LNCaP clone FGC (cell line): Measurements from ENCODE around the gene ADK.

Experiments
- DNase-seq: peaks from one replicate; pipeline ENCODE4 v3.0.0-alpha.2; 2011; ENCODE audit warnings: low read depth
- H3K4me3 ChIP-seq: 2 replicates; pipeline ENCODE4 v1.5.1; 2011; ENCODE audit warnings: mild to moderate bottlenecking, low read depth, low read length, control low read depth
- TF ChIP-seq, protein P1 (sequence below): IDR thresholded peaks from 2 replicates; pipeline ENCODE4 v1.5.1; 2012; ENCODE audit warnings: mild to moderate bottlenecking; ENCODE audit not compliant: control insufficient read depth, insufficient read depth; ENCODE audit errors: extremely low read depth

The ADK gene

DNA sequence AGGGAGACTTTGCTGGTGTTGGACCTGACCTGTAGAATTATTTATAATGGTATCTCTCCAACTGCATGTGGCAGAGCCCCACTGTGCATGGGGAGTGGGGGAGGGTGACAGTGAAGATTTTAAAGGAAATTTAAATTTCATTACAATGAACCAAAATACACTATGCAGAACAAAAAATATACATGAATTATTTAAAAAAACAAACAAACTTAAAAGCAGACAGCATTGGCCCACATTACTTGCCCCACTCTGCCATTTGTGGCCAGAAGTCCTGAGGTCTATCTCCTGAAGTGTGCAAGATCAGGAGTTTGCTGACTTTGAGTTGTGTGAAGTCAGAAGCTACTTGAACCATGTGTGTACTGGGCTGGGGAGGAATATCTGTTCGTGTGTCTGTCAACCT, 40.9 kb upstream of the ADK start:
- no peak for DNase-seq
- TF ChIP-seq, protein P1, sequence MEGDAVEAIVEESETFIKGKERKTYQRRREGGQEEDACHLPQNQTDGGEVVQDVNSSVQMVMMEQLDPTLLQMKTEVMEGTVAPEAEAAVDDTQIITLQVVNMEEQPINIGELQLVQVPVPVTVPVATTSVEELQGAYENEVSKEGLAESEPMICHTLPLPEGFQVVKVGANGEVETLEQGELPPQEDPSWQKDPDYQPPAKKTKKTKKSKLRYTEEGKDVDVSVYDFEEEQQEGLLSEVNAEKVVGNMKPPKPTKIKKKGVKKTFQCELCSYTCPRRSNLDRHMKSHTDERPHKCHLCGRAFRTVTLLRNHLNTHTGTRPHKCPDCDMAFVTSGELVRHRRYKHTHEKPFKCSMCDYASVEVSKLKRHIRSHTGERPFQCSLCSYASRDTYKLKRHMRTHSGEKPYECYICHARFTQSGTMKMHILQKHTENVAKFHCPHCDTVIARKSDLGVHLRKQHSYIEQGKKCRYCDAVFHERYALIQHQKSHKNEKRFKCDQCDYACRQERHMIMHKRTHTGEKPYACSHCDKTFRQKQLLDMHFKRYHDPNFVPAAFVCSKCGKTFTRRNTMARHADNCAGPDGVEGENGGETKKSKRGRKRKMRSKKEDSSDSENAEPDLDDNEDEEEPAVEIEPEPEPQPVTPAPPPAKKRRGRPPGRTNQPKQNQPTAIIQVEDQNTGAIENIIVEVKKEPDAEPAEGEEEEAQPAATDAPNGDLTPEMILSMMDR, result no peak
- H3K4me3 ChIP-seq, result no peak overlapping the region

DNA sequence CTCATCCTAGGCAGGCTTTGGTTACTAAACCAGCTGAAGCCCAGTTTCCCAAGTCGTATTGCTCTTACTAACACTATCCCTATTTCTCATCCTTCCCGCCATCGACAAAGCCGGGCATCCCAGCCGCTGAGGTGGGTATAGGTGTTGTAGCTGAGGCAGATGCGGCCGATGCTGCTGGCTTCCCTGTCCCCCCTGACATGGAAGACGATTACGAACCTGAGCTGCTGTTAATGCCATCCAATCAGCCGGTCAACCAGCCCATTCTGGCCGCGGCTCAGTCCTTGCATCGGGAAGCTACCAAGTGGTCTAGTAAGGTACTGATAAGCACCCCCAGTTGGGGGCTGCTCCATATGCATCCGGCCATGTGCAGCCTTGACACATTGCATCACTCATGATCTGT, 39.2 kb upstream of the ADK start:
- H3K4me3 ChIP-seq, result no peak overlapping the region
- TF ChIP-seq, protein P1, result no peak
- DNase-seq, result no peak

DNA sequence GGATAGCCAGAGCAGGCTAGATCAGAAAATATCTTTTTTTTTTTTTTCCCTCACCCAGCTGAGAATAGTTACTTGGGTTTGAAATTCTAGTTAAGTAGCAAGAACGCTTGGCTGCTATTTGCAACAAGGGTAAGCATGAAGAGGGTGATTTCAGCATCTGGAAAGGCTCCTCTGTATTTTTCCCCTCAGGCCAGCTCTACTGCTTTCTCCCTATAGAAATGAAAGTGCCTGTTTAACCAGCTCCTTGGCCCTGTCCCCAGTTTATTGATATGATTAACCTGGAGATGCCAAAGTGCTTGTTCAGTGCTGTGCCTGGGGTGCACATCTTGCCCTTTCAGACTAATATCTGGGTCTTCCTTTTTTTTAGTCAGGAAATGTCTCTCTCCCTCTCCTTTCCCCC, 37.5 kb upstream of the ADK start:
- TF ChIP-seq, protein P1, result no peak
- DNase-seq, result no peak

DNA sequence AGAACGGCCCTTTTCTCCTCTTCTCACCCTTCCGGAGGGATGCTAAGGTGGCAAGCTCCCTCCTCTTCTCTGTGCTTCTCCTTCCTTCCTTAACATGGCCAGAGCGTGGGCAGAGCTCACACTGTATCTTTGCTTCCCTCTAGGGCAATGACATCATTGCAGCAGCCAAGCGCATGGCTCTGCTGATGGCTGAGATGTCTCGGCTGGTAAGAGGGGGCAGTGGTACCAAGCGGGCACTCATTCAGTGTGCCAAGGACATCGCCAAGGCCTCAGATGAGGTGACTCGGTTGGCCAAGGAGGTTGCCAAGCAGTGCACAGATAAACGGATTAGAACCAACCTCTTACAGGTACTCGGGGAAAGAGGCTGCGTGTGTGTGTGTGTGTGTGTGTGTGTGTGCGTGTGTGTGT, 37.0 kb upstream of the ADK start:
- TF ChIP-seq, protein P1, result no peak
- H3K4me3 ChIP-seq, result no peak overlapping the region
- DNase-seq, result no peak

More for the DNA sequence above, 37.5 kb upstream of the ADK start:
- no peak overlapping the region for H3K4me3 ChIP-seq

DNA sequence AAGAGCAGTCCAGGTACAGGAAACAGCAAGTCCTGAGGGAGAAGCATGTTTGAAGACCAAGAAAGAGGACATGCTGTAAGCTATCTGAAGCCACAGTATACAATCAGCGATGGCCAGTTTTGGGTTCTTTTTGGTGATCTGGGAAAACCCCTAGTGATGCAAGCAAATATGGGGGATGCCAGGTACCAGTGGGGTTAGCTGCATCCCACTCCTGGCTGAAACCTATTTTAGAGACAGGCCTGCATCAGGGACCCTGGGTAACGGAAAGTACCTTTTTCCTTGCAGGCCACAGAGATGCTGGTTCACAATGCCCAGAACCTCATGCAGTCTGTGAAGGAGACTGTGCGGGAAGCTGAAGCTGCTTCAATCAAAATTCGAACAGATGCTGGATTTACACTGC, 33.3 kb upstream of the ADK start:
- no peak for DNase-seq
- no peak overlapping the region for H3K4me3 ChIP-seq
- TF ChIP-seq, protein P1, result no peak

DNA sequence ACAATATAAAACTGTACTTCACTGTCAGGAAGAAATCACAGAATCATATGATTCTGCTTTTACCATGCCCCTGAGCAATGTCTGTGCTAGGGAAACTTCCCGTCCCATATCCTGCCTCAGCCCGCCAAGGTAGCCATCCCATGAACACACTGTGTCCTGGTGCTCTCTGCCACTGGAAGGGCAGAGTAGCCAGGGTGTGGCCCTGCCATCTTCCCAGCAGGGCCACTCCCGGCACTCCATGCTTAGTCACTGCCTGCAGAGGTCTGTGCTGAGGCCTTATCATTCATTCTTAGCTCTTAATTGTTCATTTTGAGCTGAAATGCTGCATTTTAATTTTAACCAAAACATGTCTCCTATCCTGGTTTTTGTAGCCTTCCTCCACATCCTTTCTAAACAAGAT, 32.2 kb upstream of the ADK start:
- H3K4me3 ChIP-seq, result no peak overlapping the region
- TF ChIP-seq, protein P1, result no peak
- no peak for DNase-seq

DNA sequence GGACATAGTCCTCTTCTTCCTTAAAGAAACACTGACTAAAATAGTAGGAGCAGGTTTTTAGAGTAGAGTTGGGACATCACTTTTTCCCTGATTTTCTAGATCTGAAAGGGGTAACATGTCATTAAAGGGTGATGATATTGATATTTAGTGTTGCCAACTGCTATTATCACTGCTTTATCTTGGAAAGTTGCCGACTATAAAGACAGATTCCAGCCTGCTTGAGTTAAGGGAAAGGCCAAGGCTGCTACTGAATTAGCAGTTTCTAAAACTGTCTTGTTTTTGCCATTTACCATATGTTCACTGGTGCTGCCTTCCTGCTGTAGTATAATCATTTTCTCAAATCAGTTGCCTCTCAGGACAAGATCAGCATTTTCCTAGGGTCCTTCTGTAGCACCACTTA, 30.1 kb upstream of the ADK start:
- no peak overlapping the region for H3K4me3 ChIP-seq
- TF ChIP-seq, protein P1, result no peak
- no peak for DNase-seq
